SK-N-SH treated with all-trans-retinoic acid at 6 μM for 48 hours (cell line): ENCODE data around the gene CDCA5.

Experiments
- ARNTL ChIP-seq: fragments of 450-650 bp; formaldehyde crosslinking; IDR thresholded peaks from 2 replicates; pipeline ENCODE4 v1.5.0; 2020; ENCODE audit warnings: low read depth, mild to moderate bottlenecking, moderate library complexity, borderline replicate concordance
- ESRRG ChIP-seq: fragments of 250-450 bp; sonication (Bioruptor Pico); IDR thresholded peaks from 2 replicates; pipeline ENCODE4 v1.6.1; 2021; ENCODE audit warnings: mild to moderate bottlenecking
- PATZ1 ChIP-seq: fragments of 250-450 bp; sonication (Bioruptor Pico); IDR thresholded peaks from 2 replicates; pipeline ENCODE4 v1.8.0; 2020; ENCODE audit warnings: mild to moderate bottlenecking, moderate library complexity, borderline replicate concordance
- ZC3H10 ChIP-seq: fragments of 250-450 bp; sonication (Bioruptor Pico); IDR thresholded peaks from 2 replicates; pipeline ENCODE4 v1.5.1; 2021; ENCODE audit warnings: mild to moderate bottlenecking, moderate library complexity
- ZNF8 ChIP-seq: fragments of 450-650 bp; formaldehyde crosslinking; IDR thresholded peaks from 2 replicates; pipeline ENCODE4 v1.5.0; 2020; ENCODE audit warnings: mild to moderate bottlenecking, moderate library complexity

GRCh38 chr11:65102142-65103095 lies 18.6 kb upstream of the CDCA5 start:
- no peak for TF ChIP-seq ZNF8 (CRISPR knock-in tag)
- no peak for TF ChIP-seq PATZ1 (CRISPR knock-in tag)
- no peak for TF ChIP-seq ARNTL (CRISPR knock-in tag)
- no peak for TF ChIP-seq ESRRG (CRISPR knock-in tag)
- TF ChIP-seq ZC3H10 (CRISPR knock-in tag), result no peak
